ENCODE measurements around the gene NEK10.
"Not testable (repeated sequence)": the region's sequence is repeated elsewhere in the genome, so short reads cannot be mapped to it uniquely, and the experiment has no call there.

Gene NEK10

DNA sequence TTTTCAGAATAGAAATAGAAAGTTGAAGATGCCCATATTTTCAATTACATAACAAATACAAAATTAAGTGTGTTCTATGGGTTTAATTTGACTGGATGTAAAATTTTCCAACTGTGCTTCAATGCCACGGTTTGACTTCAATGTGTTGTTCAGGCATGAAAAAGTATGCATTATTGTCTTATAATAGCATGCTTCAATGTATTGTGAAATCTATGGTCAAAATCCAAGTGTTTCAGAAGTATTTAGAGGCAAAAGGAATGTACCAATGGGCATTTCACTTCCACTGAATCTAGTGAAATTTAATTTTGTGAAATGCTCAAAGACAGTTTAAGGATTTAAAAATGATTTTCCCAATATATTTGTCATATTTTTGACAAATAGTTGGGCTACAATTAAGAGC, 16.0 kb downstream of the NEK10 start:
- DNase-seq: no peak

DNA sequence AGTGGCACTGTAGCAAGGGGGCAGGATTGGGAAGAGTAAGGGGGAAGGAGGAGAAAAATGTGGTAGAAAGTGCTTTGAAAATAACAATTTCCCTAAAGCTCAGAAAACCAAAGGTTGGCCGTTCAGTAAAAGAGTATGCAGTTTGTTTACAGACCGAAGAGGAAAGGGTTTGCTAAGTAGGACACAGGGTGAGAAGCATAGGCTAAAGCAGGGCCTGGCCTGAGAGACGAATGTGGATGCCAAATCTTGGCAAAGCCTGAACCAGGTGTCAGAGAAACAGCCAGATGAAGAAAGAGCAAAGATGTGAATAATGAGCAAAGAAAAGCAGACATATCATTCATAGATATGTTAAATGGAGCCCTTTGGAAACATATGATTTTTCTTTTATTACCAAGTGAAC, 17.1 kb downstream of the NEK10 start:
- DNase-seq: no peak

DNA sequence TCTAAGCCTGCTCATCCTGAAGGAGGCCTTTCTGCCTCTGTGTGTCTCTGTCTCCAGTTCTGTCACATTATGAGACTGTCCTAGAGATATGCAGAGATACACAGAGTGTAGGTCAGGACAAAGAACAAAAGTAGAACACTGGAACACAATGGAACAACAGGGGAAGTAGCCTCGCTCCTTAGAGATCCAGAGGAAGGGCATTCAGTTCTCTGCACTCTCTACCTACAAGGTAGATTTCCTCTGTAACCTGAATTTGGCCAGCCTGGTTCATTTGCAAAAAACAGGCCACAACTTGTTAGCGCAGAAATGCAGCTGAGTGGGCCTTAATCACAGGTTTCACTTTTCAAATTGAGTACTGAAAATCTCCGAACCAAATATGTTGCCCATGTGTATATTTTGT, 19.4 kb downstream of the NEK10 start:
- DNase-seq: no peak

DNA sequence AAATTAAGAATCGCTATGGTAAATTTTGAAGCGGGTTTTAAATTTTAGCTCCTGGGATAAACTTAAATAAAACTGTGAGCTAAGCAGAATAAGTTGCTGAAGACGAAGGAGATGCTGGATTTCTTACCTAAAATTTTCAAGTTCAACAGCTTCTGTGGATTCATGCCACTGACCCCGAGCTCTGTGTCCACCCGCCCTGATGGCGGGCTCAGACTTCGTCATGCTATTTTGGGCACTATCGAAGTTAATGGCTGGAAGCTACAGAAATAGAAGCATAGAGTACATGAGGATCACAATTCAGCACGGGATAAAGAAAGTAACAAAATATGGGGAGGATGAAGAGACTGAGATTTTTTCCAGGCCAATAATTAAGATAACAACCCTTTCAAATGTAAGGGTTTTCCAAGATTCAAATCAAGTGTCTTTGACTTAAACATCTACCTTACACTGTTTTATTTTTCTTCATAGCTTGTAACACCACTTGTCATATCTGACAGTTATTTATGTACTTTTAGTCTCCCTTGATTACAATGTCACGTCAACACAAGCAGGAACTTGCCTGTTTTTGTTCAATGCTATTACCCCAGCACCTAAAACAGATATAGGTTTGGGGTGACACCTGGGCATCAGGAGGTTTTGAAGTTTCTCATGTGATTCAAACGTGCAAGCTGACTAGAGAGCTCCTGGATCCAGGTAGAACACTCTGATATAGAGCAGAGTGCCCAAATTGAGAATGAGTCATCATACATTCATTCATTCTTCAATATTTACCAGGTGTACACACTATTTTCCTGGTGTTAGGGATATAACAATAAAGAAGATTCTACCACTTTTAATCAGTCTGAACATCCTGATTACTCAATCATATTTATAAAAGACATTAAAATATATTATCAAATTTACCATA, 23.0 kb downstream of the NEK10 start:
- DNase-seq: no peak

DNA sequence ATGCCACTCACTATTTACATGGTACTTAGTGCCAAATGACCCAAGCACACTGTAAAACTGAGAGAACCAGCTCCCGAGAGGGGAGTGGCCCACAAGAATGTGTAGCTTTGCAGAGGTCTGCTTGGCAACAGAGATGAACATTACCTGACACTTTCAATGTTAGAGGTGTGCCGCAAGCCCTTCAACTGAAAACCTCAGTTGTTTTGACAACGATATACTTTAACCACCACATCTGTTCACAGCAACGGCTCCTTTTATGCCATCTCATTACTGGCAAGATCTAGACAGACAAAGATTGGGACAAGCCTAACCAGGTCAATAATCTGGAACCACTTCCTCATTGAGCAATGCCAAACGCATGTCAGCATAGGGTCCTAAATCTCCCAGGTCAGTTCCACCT, 23.7 kb downstream of the NEK10 start:
- DNase-seq: peak in 1 of 5 donors; percentile 52

DNA sequence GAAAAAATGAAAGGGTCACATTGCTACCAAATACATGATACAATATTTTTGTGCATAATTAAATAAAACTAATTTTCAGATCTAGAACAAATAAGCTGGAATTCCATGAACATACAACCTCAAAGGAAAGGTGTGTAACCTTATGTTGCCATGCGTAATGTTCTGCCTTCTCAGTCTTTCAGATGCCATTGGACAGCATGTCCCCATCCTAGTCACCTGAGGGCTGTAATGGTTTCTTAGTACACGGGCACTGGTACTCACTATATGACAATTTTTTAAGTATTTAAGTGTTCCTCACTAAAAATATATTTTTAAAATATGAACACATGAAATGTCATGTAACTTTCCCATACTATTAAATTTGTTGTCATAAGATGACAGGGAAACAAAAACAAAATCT, 24.1 kb downstream of the NEK10 start:
- no peak for DNase-seq

- no peak for DNase-seq
Observed at GRCh38 chr3:27344192-27344591, 25.0 kb downstream of the NEK10 start.

GRCh38 chr3:27342267-27342666, 26.9 kb downstream of the NEK10 start:
- DNase-seq: no peak

DNA sequence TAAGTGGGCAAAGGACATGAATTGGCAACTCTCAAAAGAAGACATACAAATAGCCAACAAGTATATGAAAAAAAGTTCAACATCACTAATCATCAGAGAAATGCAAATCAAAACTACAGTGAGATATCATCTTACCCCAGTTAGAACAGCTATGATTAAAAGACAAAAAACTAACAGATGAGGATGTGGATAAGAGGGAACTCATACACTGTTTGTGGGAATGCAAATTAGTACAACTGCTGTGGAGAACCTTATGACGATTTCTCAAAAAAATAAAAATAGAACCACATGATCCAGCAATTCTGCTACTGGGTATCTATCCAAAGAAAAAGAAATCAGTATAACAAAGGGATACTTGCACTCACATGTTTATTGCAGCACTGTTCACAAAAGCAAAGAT, 28.6 kb downstream of the NEK10 start:
- DNase-seq: peak in 1 of 5 donors; percentile 13

GRCh38 chr3:27335571-27335970, 33.6 kb downstream of the NEK10 start:
- DNase-seq: no peak

GRCh38 chr3:27333843-27334242, 35.3 kb downstream of the NEK10 start:
- no peak for DNase-seq

DNA sequence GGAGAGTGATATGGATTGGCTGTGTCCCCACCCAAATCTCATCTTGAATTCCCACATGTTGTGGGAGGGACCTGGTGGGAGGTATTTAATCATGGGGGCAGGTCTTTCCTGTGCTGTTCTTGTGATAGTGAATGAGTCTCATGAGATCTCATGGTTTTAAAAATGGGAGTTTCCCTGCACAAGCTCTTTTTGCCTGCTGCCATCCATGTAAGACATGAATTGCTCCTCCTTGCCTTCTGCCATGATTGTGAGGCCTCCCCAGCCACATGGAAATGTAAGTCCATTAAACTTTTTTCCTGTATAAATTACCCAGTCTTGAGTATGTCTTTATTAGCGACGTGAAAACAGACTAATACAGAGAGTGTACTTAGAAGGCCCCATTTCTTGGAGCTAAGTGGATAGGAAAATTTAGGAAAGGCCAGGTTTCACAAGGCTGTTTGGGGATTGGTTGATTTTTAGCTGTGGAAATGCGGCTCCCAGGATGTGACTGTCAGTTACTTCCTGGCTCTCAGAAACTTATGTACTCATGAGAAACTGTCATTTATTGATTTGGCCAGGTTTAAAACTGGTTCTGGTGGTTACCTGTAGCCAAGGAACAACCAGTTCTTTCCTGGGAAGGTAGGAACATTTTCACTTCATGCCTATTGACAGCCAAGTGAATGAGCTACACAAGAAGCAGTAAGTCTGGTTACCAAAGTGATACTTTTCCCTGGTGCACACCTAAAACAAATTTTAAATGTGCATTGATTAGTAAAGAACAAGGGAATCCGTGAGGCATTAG, 40.0 kb downstream of the NEK10 start:
- not testable (repeated sequence) for DNase-seq

DNA sequence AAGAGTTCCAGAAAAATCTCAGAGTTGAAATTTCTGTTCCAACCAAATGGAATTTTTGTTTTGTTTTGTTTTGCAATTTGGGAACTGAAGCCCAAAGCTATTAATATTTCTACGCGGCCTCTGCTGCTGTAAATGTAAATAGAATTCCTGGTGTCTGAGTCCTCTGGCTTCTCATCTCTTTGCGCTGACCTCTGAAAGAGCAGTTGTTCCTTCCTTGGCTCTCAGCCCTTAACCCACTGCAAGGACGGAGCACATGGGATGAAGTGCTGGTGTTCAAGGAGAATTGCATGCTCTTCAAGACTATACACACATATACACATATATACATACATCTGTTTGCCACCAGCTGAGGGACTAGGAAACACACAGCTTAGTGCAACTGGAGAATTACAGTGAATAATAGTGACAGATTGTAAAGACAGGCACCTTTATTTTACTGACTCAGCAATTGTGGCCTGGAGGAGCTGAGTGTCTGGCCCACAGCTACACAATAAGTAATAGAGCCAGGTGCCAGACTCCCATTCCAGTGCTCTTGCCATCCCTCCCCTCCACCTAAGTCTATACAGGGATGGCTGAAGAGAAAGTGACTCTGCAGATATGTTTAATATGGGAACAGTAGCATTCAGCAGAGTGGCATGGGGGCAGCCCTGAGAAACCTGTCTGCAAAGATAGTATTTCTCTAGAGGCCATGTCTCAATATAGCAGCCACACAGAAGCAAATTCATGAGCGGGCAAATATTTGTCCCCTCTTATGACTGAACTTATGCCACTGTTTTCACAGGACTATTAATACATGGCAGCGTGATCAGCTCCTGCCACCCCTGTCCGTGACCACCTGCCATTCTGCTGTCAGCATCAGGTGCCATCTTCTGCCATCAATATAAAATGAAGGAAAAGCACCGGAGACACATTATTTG, 42.3 kb downstream of the NEK10 start:
- DNase-seq: no peak

- no peak for DNase-seq
Observed at GRCh38 chr3:27326202-27326601, 43.0 kb downstream of the NEK10 start.

DNA sequence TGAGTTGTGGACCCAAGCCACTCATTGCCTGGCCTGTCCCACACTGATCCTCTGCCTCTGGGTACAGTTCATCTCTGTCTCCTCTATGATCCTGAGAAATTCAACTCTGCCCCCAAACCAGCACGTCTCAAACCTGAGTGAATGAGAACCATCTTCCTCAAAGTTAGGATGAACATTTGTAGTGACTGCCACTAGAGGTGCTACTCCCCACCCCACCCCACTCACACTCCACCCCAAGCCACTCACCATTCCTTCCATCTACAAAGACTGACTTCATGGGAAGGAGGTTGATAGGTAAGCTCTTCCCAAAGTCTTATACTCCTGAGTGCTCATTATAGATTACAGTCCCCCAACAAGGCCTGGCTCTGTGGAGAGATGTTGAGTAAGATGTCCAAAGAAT, 43.8 kb downstream of the NEK10 start:
- no peak for DNase-seq

DNA sequence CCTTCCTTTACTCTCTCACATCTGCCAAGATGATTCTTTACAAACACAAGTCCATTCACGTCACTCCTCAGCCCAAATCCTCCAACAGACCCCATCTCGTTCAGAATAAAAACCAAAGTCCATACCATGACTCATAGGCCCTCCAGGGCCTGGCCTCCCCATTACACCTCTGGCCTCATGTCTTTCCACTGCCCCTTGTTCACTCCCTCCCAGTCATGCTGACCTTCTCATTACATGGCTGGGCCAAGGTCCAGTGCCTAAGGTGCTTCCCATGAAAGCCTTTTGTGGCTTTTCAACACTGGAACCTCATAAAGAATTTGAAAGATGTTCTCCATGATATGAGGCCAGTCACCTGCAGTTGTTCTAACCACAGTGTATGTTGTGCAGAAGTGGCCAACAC, 44.5 kb downstream of the NEK10 start:
- no peak for DNase-seq

GRCh38 chr3:27323087-27323570, 46.1 kb downstream of the NEK10 start:
- DNase-seq: no peak

DNA sequence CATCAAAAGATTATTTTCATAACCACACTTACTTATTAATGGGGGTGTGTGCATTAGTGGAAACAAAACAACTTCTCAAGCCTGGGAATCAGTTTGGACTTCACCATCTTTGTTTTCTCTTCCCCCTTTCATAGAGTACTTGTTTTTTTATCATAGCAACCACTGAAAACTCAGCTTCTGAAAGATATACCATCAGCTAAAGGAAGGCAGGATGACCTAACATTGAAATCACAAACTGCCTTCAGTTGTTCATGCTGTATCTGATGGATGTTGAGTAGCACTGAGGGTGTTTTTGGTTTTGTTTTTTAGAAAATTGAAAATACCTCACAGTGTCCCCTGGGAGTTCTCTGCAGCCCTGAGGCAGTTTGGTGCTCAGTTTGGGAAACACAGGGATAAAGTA, 46.5 kb downstream of the NEK10 start:
- DNase-seq: no peak

- DNase-seq: no peak
Observed at GRCh38 chr3:27319847-27320526, 49.2 kb downstream of the NEK10 start.

DNA sequence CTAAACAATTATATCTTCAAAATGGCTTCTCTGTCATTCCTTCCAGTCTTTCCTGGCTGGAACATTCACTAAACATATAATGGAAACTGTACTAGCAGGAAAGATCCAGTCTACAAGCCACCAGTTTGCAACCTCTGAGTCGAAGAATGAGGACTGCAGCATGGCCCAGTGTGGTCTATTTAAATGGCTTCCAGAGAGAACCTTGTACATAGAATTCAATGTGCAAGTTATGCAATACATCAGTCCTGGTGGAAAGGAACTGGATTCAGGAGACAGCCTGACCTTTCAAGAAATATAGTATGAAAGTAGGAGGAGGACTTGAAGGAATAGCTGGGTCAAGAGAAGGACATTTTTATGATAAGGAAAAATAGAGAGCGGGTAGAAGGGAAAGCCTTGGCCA, 49.9 kb downstream of the NEK10 start:
- DNase-seq: no peak

- no peak for DNase-seq
Observed at GRCh38 chr3:27317096-27317495, 52.1 kb downstream of the NEK10 start.

GRCh38 chr3:27315003-27315402, 54.2 kb downstream of the NEK10 start:
- DNase-seq: no peak

Data from T-helper 1 cell (primary cell).